HEK293T (cell line): ENCODE measurements around the gene ARHGAP5.

Experiments used
- ARNT ChIP-seq: fragments of 450-650 bp; IDR thresholded peaks from 2 replicates; pipeline ENCODE4 v1.6.1; 2017; ENCODE audit warnings: mild to moderate bottlenecking
- BHLHE40 ChIP-seq: fragments of 450-650 bp; IDR thresholded peaks from 2 replicates; pipeline ENCODE4 v1.6.1; 2016; ENCODE audit warnings: mild to moderate bottlenecking, moderate library complexity, borderline replicate concordance
- ELF4 ChIP-seq: fragments of 450-650 bp; IDR thresholded peaks from 2 replicates; pipeline ENCODE4 v1.6.1; 2017; ENCODE audit warnings: antibody characterized with exemption
- FOXK2 ChIP-seq: fragments of 450-650 bp; IDR thresholded peaks from 2 replicates; pipeline ENCODE4 v1.6.1; 2016; ENCODE audit warnings: mild to moderate bottlenecking
- FOXM1 ChIP-seq: fragments of 450-650 bp; IDR thresholded peaks from 2 replicates; pipeline ENCODE4 v1.6.1; 2017; ENCODE audit warnings: mild to moderate bottlenecking, borderline replicate concordance
- NFRKB ChIP-seq: fragments of 450-650 bp; IDR thresholded peaks from 2 replicates; pipeline ENCODE4 v1.6.1; 2016; ENCODE audit warnings: mild to moderate bottlenecking, moderate library complexity
- PKNOX1 ChIP-seq: fragments of 450-650 bp; IDR thresholded peaks from 2 replicates; pipeline ENCODE4 v1.6.1; 2016
- SP1 ChIP-seq: fragments of 450-650 bp; IDR thresholded peaks from 2 replicates; pipeline ENCODE4 v1.6.1; 2017
- SUZ12 ChIP-seq: fragments of 450-650 bp; IDR thresholded peaks from 2 replicates; pipeline ENCODE4 v1.6.1; 2016; ENCODE audit warnings: mild to moderate bottlenecking
- TARDBP ChIP-seq: fragments of 450-650 bp; IDR thresholded peaks from 2 replicates; pipeline ENCODE4 v1.6.1; 2016
- ZNF384 ChIP-seq: fragments of 450-650 bp; IDR thresholded peaks from 2 replicates; pipeline ENCODE4 v1.6.1; 2016

GRCh38 chr14:32200368-32201192 lies 123.5 kb downstream of the ARHGAP5 start:
- no peak for TF ChIP-seq NFRKB
- TF ChIP-seq SP1: no peak
- TF ChIP-seq SUZ12: no peak
- TF ChIP-seq TARDBP: no peak
- TF ChIP-seq ARNT: no peak
- no peak for TF ChIP-seq FOXM1
- no peak for TF ChIP-seq FOXK2
- no peak for TF ChIP-seq ZNF384
- TF ChIP-seq PKNOX1: no peak; the same call in 1 of the 2 replicates
- TF ChIP-seq BHLHE40: no peak
- TF ChIP-seq ELF4: no peak
